Activated CD4-positive, CD25-positive, alpha-beta regulatory T cell (primary cell): ENCODE measurements around the gene C12orf43.

Source experiments
- DNase-seq, 4 experiments: peaks; one replicate each; lab custom pipeline; 2025; lab: John Stamatoyannopoulos, UW

Gene C12orf43

DNA sequence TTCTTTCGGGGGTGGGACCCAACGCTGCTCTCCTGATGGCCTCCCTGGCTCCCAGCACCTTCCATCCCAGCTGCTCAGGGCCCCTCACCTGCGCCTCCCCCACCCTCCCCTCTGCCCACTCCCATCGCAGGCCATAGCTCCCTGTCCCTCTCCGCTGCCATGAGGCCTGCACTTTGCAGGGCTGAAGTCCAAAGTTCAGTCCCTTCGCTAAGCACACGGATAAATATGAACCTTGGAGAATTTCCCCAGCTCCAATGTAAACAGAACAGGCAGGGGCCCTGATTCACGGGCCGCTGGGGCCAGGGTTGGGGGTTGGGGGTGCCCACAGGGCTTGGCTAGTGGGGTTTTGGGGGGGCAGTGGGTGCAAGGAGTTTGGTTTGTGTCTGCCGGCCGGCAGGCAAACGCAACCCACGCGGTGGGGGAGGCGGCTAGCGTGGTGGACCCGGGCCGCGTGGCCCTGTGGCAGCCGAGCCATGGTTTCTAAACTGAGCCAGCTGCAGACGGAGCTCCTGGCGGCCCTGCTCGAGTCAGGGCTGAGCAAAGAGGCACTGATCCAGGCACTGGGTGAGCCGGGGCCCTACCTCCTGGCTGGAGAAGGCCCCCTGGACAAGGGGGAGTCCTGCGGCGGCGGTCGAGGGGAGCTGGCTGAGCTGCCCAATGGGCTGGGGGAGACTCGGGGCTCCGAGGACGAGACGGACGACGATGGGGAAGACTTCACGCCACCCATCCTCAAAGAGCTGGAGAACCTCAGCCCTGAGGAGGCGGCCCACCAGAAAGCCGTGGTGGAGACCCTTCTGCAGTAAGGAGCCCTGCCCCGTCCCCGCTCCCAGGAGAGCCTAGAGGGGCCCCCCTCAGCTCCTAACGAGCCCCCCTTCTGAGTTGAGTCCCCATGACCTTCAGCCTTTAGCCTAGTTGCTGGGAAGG lies 37.7 kb downstream of the C12orf43 start, which contains the start of gene HNF1A:
Gene HNF1A (plus strand): TSS at position 248 of the 924 bp plus-strand sequence. CDS start 226 bp downstream, at position 474.
- DNase-seq = no peak

DNA sequence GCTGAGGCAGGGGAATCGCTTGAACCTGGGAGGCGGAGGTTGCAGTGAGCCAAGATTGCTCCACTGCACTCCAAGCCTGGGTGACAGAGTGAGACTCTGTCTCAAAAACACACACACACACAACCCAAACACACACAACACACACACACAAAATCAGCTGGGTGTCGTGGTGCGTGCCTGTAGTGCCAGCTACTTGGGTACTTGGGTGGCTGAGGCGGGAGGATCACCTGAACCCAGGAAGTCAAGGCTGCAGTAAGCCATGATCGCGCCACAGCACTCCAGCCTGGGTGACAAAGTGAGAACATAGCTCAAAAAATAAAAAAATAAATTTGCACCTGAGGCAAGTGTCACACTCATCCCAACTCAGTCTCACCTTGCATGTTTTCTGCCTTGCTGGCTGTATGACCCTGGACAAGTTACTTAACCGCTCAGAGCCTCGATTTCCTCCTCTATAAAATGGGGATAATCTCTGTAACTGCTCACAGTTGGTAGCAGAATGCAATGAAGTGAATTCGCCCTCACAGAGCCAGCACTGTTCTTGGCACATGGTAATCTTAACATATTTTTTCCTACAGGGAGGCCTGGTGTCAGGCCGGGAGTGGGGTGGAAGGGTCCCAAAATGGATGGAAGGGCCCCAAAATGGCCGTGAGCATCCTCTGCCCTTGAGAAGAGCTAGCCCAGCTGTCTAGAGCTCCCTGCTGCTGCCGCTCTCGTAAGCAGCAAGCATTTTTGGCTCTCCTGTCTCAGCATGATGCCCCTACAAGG lies 38.6 kb downstream of the C12orf43 start:
- no peak for DNase-seq

DNA sequence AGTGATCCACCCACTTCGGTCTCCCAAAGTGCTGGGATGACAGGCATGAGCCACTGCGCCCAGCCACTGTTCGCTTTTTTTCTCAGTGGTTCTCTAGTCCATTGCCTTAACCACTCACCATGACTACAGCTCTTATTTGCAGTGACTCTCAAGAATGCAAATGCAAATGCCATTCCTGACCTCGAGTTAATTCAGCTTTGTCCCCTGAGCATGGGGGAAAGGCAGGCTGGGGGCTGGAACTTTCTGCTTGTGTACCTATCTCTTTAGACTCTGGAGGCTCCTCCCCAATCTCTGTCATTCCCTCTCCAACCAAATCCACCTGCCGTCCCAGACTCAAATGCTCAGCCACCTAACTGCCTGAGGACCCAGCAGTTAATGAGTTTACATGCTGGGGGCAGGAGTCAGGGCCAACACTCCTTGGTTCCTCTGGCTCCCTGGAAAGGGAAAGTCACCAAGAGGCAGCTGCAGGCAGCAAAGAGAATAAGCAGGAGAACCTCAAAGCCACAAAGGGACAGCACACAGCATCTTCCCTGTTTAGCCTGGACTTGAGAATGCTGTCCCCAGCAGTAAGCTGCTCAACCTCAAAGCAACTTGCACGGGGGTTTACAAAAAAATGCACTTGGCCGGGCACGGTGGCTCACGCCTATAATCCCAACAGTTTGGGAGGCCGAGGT lies 43.3 kb downstream of the C12orf43 start:
- DNase-seq = no peak

DNA sequence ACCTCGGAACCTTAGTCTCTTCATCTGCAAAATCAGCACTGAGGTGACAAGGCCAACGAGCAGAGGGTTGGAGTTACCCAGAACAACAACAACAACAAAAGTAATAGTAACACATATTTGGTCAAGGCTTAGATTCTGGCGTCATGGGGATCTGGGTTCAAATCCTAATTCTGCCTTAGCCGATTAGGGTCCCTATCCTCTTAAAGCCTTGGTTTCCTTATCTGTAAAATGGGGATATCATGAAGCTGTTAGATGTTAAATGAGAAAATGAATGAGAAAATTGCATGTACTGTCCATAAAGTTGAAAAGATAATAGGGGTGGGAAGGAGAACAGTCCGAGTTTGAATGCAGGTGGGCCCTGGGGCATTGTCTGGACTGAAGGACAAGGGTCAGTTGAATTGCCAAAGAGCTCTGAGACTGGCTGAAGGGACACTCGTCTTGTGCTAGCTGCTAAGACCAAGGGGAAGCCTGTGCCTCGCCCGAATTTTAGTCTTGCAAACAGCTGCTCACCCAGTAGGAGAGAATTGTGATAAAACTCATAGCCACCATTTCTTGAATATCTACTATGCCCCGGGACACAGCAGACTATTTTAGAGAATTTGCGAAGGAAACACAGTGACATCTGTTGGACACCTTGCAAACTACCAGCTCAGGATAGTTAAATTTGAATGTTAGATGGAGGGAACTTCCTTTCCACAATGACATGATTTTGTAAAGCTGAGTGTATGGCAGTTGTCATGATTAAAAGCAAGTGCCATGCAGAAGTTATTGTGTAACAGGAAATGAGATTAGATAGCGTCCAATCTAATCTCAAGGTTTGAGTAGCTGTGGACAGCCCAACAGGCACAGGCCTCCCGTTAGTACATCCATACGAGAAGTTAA lies 44.7 kb downstream of the C12orf43 start:
- DNase-seq = no peak

DNA sequence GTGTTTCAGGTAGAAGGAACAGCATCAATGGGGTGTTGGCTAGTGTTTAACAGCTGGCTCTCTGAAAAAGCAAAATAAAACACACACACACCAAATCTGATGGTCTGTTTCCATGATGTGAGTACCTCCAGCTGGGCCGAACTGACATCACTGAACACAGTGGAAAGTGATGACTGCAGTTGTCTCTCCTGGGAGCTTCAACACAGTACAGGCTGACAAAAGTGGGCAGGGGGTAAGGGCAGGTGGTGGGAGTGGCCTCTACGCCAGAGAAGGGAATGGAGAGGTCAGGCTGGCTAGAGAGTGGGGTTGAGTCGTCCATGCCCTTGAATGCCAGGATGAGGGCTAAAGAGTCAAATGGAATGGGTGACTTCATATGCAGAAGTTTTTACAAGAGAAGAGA lies 46.0 kb downstream of the C12orf43 start:
- no peak for DNase-seq

DNA sequence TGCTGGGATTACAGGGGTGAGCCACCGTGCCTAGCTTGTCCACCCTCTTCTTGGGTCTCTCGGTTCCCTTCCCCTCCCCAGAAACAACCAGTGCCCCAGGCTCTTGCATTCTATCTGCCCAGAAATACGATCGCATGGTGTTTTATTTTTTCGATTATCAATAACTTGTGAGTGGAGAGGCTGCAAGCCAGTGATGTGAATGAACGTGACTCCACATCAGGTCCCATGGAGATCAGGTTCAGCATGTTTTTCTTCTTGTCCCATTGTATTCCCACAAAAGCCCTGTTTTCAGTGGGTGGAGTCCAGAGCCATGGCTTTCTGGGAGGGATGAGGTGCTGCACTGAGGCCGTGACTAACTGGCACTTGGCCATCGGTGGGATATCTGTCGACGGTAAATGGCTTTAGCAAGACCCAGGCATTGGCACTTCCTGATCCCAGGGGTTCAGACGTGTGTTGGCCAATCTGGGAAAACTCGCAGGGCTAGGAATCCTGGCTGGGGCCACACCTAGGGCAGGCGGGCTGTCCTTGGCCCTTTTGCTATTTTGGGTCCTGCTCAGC lies 50.7 kb downstream of the C12orf43 start:
- no peak for DNase-seq

DNA sequence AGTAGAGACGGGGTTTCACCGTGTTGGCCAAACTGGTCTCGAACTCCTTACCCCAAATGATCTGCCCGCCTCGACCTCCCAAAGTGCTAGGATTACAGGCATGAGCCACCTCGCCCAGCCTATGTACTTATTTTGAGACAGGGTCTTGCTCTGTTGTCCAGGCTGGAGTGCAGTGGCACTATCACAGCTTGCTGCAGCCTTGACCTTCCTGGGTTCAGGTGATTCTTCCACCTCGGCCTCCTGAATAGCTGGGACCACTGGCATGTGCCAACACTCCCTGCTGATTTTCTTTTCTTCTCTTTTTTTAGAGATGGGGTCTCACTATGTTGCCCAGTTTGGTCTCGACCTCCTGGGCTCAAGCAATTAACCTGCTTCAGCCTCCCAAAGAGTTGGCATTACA lies 52.0 kb downstream of the C12orf43 start:
- no peak for DNase-seq

DNA sequence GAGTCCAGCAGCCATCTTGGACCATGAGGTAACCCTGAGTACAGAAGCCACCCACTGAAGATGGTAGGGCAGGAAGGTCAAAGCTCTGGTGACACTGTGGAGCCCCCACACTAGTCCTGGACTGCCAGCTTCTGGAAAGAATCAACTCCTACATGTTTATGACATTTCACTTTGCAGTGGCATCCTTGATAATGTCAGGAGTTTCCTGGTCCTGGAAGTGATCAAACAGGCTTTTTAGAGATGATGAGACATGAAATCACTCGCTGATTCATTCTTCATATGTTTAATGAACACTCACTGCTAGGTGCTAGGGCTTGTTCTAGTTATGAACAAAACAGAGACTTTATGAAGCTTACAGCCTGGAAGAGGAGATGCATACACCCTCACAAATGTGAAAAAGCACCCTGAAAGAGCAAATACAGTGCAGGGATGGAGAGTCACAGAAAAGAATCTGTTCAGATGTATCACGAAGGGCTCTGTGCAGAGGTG lies 53.7 kb downstream of the C12orf43 start:
- no peak for DNase-seq

DNA sequence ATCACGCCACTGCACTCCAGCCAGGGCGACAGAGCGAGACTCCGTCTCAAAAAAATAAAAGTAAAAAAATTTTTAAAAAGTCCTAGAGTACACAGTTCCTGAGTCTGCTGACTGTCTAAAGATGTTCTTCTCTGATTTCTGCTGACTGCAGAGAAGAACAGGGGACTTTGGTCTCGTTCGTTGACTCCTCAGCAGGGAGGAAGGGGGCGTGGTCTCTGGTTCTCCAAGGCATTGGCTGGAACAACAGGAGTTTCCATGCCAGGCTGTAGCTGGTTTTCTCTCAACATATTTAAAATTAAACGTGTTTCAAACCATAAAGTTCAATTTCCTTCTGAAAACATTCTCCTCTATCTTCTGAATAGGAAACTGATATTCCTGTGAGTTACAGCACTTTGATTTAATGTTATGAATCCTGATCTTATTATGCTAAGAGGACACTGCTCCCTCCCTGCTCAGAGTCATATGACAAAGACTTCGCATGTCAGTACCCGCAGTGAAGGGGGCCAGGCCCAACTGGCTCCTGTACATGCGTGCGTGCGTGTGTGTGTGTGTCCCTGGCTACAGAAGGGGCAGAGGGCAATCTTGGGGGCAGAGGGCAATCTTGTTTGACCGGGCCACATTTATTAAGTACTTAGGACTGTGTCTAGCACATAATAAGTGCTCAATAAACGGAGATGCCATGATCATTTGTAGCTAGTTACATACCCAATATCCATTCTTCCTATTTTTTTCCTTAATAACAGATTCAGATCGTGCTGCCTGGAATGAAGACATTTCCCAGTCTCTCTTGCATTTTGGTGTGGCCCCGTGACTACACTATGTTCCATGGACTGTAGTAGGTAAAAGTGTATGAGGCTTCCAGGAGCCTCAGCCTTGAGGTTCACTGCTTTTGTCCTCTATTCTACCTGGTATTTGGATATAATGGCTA lies 54.4 kb downstream of the C12orf43 start:
- no peak for DNase-seq

DNA sequence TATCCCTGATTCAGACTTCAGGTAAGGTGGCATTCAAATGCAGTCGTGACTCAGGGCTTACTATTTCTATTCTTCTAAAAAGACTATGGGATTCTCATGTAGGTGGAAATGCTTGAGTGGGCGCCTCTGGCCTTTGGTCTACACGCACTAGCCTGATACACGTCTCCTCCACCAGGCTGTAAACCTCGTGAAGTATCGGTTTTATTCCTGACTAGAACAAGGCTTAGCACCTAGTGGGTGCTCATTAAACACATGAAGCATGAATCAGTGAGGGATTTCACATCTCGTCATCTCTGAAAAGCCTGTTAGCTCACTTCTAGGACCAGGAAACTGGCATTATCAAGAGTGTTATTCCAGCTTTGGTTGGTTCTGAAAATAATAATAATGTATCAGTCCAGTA lies 55.6 kb downstream of the C12orf43 start:
- no peak for DNase-seq

DNA sequence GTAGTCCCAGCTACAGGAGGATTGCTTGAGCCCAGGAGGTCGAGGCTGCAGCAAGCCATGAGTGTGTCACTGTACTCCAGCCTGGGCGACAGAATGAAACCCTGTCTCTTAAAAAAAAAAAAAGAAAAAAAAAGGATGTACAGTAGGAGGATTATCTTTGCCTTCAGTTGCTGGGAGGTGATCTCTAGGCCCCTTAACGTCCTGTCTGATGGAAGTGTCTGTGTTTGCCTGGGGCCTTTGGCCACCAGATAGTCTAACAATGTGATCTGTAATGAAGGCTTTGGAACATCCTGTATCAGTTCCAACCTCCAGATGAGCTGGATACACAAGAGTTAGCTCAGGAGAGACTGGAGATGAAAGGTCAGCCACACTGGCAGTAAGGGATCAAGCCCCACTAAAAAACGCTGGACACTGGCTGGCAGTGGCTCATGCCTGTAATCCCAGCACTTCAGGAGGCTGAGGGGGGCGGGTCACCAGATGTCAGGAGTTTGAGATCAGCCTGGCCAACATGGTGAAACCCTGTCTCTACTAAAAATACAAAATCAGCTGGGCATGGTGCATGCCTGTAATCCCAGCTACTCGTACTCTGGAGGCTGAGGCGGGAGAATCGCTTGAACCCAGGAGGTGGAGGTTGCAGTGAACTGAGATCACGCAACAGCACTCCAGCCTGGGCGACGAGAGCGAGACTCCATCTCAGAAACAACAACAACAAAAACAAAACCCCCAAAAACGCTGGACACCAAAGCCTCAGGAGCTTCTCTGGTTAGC lies 57.0 kb downstream of the C12orf43 start:
- DNase-seq = no peak

DNA sequence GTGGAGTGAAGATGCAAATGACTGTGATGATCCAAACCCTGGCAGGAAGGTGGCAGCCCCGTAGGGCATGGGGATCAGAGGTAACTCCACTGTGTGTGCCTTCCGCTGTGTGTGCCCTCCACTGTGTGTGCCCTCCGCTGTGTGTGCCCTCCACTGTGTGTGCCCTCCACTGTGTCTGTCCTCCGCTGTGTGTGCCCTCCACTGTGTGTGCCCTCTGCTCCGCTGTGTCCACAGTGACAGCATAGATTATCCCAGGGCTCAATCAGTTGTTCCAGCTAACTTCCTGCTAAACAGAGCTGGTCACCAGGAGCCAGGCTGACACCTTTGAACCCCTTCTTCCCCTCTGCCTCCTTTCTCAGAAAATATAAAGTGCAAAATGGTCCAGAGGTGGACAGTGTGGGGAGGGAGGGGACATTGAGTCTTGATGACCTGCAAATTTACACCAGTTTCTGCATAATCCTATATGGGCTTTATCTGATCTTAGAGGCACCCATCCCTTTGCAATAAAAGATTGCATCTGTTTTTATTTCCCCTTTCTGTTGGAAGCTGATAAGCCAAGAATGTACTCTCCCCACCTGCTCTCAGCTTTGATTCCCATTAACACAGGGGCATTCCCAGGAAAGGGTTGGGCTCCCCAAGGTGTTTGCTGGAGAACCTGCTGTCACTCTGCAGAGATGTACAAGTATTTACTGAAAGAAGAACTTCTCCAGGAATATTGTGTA lies 59.5 kb downstream of the C12orf43 start:
- DNase-seq = no peak

DNA sequence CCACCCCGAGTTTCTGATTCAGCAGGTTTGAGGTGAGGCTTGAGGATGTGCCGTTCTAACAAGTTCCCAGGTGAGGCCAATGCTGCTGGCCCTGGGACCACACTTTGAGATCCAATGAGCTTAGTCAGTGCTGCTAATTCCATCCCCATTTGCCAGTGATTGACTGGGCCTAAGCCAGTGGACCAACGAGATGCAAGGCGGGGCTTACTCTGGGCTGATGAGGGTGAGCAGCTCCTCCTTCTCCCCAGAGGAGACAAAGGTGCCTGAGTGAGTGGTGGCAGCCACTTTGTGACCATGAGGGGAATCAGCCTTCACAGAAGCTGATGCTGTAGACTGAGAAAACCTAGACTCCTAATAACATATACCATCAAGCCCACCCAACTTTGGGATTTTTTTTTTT lies 61.1 kb downstream of the C12orf43 start:
- DNase-seq = no peak

DNA sequence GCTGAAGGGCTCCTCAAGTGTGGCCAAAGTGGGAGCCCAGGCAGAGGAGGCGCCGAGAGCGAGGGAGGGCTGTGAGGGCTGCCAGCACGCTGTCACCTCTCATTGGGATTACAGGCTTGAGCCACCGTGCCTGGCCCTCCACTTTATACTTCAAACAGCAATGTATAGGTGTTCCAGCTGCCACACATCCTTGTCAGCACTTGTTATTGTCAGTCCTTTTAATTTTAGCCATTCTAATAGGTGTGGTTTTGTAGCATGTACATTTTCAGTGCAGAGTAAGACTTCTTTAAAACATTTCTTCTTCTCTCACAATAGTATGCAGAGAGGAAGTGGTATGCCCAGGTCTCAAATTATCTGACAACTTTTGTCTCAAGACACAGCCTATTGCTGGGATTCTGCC lies 65.5 kb downstream of the C12orf43 start:
- DNase-seq = no peak
